ENCODE measurements around the gene WDR35. TPM values are rescaled to one million over a fixed set of nuclear protein-coding genes. Genes with fewer than 3 reads are reported as not detected.

Gene WDR35
- total and polyA plus RNA-seq, 2 of the 4 experiments (the other 2 are of a cell fraction) = 3.4 to 8.1 TPM

DNA sequence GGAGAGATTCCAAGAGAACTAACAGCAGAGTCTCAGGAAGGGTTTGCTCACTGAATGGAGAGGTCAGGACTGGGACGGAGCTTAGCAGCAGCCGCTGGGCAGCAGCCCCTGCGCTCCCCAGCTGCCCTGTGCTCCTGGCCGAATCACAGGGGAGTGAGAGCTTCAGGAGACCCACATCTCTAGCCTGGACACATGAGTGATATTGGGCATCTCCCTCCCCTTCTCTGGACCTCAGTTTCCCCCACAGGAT is 22.1 kb upstream of the WDR35 start:
- Histone ChIP-seq H2BK5ac (ENCODE audit: low read depth, low read length, poor library complexity, severe bottlenecking) (no peak overlapping the region), H3K56ac (ENCODE audit: extremely low read depth, insufficient read depth, low read length) (no peak overlapping the region), H3K4me1 (ENCODE audit: control insufficient read depth, insufficient read depth, low read length) (peaks cover 3% of the 10 kb centered on the region), H4K91ac (ENCODE audit: insufficient read depth, low read depth, low read length) (no peak overlapping the region), H2BK15ac (ENCODE audit: low read depth, low read length) (no peak overlapping the region), H2AK5ac (ENCODE audit: low read depth, low read length) (0 out of 2 replicates have a peak overlapping the region, but pooled peaks have one; percentile 8), H2BK20ac (ENCODE audit: low read depth, low read length) (no peak overlapping the region), H3K4me2 (ENCODE audit: low read depth, low read length) (peak overlapping the region; percentile 50), H3K9me1 (ENCODE audit: insufficient read depth, low read length) (no peaks in the 10 kb centered on the region), H2AK9ac (replicated peaks; ENCODE audit: low read depth, low read length, poor library complexity) (peak overlapping the region; percentile 90), H3K79me1 (ENCODE audit: low read depth in 1 of 2, low read length in 2 of 2) (no peaks in the 10 kb centered on the region), H3K9me3 (ENCODE audit: control insufficient read depth, insufficient read depth, low read length) (no peaks in the 10 kb centered on the region), H4K20me1 (ENCODE audit: insufficient read depth, low read length) (no peaks in the 10 kb centered on the region), H3K18ac (ENCODE audit: low read depth, low read length) (no peak overlapping the region), H3K4me3 (ENCODE audit: insufficient read depth, low read depth, low read length) (peak overlapping the region; percentile 50), H3K9ac (ENCODE audit: low read depth, low read length) (no peak overlapping the region), H3K36me3 (ENCODE audit: control insufficient read depth, insufficient read depth, low read length) (no peaks in the 10 kb centered on the region), H3K4ac (ENCODE audit: low read depth, low read length) (no peak overlapping the region; the same call in 1 of the 2 replicates), H3K27ac (ENCODE audit: insufficient read depth, low read length) (no peak overlapping the region), H4K5ac (ENCODE audit: low read depth, low read length) (no peak overlapping the region), H3K23ac (ENCODE audit: low read depth, low read length) (peak overlapping the region; percentile 80), H3K14ac (replicated peaks; ENCODE audit: low read depth, low read length) (no peak overlapping the region; the same call in 1 of the 2 replicates), H2AFZ (replicated peaks; ENCODE audit: low read length, poor library complexity) (peak overlapping the region; percentile 92), H4K8ac (ENCODE audit: low read depth in 2 of 2, low read length in 2 of 2) (peak overlapping the region in 1 of 2 experiments; percentile 35; a peak in 2 of 4 replicates), H2BK120ac (ENCODE audit: low read depth, low read length) (peak overlapping the region; percentile 8; the same call in 1 of the 2 replicates), H3K27me3 (ENCODE audit: control insufficient read depth, insufficient read depth, low read length) (peaks cover 14% of the 10 kb centered on the region)
- CTCF ChIA-PET = no interaction called here
- TF ChIP-seq CEBPB (IDR thresholded peaks at IDR 0.05; ENCODE audit: low read depth, low read length) (no peak), POLR2A (IDR thresholded peaks at IDR 0.05; ENCODE audit: low read depth, low read length) (no peak), BHLHE40 (IDR thresholded peaks at IDR 0.05; ENCODE audit: low read depth, low read length) (no peak), CHD1 (IDR thresholded peaks at IDR 0.05; ENCODE audit: low read depth, low read length) (no peak), FOS (IDR thresholded peaks at IDR 0.05; ENCODE audit: low read depth, low read length) (no peak), SMC3 (IDR thresholded peaks at IDR 0.05; ENCODE audit: low read depth, low read length) (no peak)
- TF ChIP-seq, protein P1, sequence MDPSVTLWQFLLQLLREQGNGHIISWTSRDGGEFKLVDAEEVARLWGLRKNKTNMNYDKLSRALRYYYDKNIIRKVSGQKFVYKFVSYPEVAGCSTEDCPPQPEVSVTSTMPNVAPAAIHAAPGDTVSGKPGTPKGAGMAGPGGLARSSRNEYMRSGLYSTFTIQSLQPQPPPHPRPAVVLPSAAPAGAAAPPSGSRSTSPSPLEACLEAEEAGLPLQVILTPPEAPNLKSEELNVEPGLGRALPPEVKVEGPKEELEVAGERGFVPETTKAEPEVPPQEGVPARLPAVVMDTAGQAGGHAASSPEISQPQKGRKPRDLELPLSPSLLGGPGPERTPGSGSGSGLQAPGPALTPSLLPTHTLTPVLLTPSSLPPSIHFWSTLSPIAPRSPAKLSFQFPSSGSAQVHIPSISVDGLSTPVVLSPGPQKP (IDR thresholded peaks at IDR 0.05; ENCODE audit: borderline replicate concordance, low read depth, low read length) = no peak
- WGBS, 2 experiments (ENCODE audit: extremely low coverage in 2 of 2, insufficient read length in 1 of 2) = no CpG with 5 or more reads among the region's 4 CpGs
- intact Hi-C loops (cut with micrococcal nuclease) = no loop called here
- POLR2A ChIA-PET (ENCODE audit: unreplicated experiment) = no interaction called here
- DNase-seq = no peak
- ATAC-seq (ENCODE audit: low read depth) = peak; percentile 7
- no TSS peak for BruUV-seq (replicated peaks)
- dilution Hi-C loops (cut with HindIII; ENCODE audit: low sequenced_read_pairs, unreplicated experiment) = no loop called here
- in situ Hi-C loops (cut with MboI; ENCODE audit: low sequenced_read_pairs) = no loop called here
